Choroid plexus epithelial cell (primary cell): ENCODE measurements around the gene CHMP4A.

ENCODE experiments used
- DNase-seq: peaks from one replicate; pipeline ENCODE4 v3.0.0-alpha.2; 2010; ENCODE audit warnings: low read depth
- H3K4me3 ChIP-seq: 2 replicates; pipeline ENCODE4 v1.5.1; 2011; ENCODE audit warnings: low read depth, mild to moderate bottlenecking, control low read depth, low read length, moderate library complexity
- TF ChIP-seq, protein P1 (sequence below): conservative IDR thresholded peaks from 2 replicates; pipeline ENCODE4 v1.5.1; 2011; ENCODE audit warnings: low read depth, mild to moderate bottlenecking, control low read depth, inconsistent platforms, low read length, moderate library complexity

Gene CHMP4A

DNA sequence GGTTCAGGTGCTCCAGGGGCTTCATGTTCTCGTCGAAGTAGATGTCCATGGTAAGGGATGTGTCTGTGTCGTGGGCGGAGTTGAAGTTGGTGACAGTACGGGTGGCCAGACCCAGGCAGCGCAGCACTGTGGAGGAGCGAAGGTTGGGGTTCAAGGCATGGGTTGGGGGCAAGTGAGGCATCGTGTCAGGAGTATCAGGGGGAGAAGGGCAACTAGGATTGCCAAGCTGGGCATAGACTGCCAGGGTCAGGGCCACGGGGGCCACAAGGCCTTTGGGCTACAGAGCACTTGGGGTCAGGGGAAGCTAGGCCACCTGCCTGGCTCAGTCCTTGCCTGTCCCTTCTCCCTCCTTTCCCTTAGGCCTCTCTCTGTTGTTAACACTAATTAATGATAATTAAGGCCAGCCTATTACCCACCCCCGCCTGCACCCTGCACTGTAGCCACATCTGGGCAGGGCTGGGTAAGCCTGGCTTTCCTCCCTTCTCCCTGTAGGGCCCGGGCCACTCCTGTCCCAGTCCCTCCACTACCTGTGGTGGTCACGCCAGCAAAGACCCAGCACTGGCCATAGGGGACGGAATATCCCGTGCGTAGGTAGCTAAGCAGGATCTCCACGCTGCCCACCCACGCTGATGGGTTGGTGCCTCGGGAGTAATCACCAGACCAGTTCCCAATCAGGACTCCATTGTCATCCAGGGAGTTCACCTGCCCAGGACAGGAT lies 45.4 kb upstream of the CHMP4A start:
- H3K4me3 ChIP-seq: no peak overlapping the region
- TF ChIP-seq, protein P1, sequence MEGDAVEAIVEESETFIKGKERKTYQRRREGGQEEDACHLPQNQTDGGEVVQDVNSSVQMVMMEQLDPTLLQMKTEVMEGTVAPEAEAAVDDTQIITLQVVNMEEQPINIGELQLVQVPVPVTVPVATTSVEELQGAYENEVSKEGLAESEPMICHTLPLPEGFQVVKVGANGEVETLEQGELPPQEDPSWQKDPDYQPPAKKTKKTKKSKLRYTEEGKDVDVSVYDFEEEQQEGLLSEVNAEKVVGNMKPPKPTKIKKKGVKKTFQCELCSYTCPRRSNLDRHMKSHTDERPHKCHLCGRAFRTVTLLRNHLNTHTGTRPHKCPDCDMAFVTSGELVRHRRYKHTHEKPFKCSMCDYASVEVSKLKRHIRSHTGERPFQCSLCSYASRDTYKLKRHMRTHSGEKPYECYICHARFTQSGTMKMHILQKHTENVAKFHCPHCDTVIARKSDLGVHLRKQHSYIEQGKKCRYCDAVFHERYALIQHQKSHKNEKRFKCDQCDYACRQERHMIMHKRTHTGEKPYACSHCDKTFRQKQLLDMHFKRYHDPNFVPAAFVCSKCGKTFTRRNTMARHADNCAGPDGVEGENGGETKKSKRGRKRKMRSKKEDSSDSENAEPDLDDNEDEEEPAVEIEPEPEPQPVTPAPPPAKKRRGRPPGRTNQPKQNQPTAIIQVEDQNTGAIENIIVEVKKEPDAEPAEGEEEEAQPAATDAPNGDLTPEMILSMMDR: no peak
- DNase-seq: no peak

DNA sequence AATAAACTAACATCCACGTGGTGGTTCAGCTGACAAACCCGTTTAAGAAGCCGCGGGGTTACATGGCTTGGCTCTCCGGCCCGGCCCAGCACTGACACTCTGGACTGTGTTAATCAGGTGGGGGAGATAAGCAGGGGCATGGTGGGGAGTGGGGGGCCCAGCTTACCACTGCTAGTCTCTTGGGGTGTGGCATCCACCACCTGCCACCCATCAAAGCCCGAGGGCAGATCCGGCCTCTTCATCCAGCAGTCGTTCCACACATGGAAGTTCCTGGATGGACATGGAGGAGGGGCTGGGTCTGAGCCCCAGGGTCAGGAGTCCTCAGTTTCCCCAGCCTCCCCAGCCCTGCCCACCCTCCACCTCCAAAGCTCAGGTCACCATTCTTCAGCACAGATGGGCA lies 44.8 kb upstream of the CHMP4A start:
- no peak overlapping the region for H3K4me3 ChIP-seq
- DNase-seq: no peak
- TF ChIP-seq, protein P1: no peak

DNA sequence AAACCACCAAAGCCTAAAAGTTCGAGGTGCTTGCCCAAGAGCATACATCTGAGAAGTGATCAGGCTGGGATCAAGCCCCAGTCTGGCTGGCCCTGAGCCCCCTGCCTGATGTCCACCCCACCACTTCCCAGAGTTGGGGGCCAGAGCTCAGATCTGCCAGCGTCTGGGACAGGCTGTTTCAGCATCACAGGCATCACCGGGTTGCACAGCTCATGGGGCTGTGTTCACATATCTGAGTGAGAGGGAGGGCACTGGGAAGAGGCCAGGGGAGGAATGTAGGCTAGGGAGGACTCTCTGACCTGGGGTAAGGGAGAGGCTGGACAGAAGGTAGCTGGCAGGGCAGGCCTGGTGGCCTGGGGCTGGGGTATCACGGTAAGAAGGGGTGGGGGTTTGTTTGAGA lies 43.7 kb upstream of the CHMP4A start:
- no peak for DNase-seq
- no peak overlapping the region for H3K4me3 ChIP-seq
- TF ChIP-seq, protein P1: no peak

DNA sequence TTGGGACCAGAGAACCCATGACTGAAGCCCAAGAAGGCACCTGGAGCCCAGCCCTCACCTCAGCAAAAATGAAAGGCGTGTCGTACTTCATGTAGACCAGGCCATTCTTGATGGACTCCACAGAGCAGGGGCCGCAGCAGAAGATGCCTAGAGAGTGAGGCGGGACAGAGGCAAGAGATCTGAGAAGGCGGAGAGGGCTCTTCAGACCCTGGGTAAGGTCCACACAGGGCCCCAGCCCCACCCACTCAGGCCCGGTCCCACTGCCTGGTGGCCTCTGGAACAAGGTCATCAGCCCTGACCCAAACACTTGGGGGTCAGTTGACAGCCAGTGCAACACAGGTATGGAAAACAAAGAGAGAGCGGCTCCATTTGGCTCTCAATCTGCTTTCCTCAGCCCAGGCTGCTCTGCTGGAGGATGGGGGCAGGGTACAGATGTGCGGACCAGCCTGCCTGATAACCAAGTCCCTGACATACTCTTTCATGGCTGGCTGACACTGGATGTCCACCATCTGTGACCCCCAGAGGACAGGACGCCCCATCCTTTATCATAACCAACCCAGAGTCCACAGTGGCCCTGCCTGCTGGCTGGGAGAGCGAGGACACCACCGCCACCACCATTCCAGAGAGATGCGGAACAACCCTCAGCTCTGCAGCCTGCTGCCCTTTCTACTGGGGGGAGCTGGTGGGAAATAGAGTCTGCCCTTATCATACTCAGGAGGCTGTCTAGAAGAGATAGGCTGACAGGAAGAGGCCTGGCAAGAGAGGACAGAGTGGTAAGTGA lies 42.8 kb upstream of the CHMP4A start:
- TF ChIP-seq, protein P1: no peak
- DNase-seq: no peak
- no peak overlapping the region for H3K4me3 ChIP-seq

DNA sequence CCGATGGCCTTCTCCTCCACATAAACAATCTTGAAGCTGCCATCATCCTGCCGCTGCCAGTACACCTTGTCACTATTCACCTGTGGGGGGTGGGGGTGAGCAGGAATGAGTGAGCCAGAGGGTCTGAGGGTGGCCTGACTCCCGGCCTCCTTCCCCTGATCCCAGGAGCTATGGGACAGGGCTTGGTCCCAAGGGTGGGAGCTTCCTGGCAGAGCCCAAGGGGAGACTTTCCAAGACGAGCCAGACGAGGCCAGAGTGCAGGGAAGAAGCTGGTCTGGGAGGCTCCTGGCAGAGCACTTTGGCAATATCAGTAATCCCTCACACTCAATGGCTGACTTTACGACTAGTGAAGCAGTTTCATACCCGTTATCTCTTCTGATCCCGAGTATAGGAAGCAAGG lies 42.1 kb upstream of the CHMP4A start:
- DNase-seq: no peak
- TF ChIP-seq, protein P1: no peak
- no peak overlapping the region for H3K4me3 ChIP-seq

DNA sequence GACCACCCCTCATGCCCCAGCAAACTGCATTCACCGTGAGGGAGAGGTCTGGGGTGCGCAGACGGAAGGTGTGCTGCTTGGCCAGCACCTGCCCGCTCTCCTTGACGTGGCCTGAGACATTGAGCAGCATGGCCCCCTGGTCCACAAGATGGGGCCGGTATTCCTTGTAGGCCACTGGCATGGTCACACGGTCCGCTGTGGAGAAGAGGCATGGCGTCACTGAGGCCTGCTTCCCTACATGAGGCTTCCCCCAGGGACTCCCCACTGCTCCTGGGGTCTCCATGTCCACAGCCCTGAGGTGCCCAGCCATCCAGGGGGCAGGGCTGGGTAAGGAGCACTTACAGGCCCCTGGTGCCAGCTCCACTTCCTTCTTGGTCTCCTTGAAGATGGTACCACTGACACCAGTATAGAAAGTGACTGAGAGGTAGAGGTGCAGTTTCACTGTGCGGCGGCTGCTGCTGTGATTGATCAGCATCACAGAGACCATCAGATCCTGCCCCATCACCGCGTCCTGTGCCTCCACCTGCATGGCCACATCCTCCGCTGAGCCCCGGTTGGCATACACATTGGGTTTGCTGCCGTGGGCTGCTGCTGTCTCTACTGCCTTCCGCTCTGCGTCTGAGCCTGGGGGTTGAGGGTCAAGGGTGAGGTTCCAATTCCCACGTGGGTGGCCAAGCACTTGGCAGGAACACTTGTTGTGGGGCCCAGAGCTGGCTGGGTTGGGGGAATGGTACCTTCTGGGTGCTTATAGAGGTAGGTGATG lies 41.5 kb upstream of the CHMP4A start:
- TF ChIP-seq, protein P1: no peak
- H3K4me3 ChIP-seq: no peak overlapping the region
- DNase-seq: no peak
